ENCODE data around the gene SHE.
"Not testable (repeated sequence)": the region's sequence is repeated elsewhere in the genome, so short reads cannot be mapped to it uniquely, and the experiment has no call there.

Gene SHE

GRCh38 chr1:154514066-154514553 is 11.9 kb upstream of the SHE start:
- no peak for DNase-seq (ENCODE audit: low read depth)

GRCh38 chr1:154512760-154513159 is 10.5 kb upstream of the SHE start:
- no peak for DNase-seq (ENCODE audit: low read depth)

- DNase-seq (ENCODE audit: low read depth): no peak
These were observed 1.7 kb upstream of the SHE start for GRCh38 chr1:154503898-154504297.

DNA sequence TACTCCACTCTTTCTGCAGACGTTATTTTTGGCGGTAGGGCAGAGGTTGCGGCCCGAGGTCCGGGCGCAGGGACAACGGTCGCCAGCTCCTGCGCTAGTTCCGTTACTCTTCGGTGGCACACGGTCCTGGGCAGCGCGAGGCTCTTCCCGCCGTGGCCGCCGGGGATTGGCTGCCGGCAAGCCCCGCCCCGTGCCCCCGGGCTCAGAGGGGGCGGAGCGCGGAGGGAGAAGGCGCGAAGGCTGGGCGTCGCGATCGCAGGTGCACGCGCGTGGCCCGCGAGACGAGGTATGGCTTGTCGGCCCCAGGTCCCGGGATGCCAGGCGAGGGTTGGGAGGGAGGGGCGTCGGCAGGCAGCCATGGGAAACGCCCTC is 518 bp upstream of the SHE start:
- DNase-seq (ENCODE audit: low read depth): no peak

DNA sequence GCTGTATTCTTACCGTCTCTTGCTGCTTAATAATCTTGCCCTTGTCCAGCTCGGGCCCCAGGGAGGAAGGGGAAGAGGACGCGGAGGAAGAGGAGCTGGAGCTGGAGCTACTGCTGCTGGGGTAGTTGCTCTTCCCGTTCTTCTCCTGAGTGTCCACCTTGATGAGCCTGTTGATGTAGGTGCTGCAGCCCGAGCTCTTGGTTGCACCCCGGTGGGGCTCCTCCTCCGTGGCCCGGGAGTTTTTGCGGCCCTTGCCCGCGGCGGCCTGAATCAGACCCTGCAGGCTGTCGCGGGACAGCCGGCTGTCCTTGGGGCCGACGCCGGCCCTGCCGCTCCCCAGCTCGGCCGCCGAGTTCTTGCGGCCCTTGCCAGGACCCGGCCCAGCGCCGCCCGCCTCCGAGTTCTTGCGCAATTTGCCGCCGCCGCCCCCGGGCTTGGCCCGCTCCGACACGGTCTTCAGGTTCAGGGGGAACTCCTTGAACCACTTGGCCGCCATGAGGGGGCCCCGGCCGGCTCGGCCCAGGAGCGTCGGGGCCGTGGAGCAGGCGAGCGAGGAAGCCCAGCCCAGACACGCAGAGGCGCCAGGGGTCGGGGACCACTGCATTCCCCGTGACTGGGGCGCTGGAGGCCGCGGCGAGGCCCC is 668 bp downstream of the SHE start:
- DNase-seq (ENCODE audit: low read depth): no peak

GRCh38 chr1:154500533-154500932 is 1.7 kb downstream of the SHE start:
- no peak for DNase-seq (ENCODE audit: low read depth)

DNA sequence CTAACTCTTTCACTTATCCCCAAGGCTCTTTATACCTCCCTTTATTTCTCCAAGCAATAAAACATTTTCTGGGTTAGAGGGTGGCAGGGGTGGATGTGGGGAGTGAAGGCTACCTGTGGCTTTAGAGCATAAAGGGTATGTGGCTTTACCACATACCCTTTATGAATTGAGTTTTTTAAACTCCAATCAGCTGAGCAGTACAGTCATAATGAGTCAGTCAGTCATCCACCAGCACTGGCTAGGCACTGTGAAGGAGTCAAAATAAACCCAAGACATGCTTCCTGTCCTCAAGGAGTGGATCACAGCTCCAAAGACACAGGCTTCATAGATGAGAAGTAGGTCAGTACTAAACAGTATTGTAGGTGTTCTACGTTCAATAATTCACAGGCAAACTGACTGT is 2.8 kb downstream of the SHE start:
- DNase-seq (ENCODE audit: low read depth): no peak

- no peak for DNase-seq (ENCODE audit: low read depth)
These were observed 5.0 kb downstream of the SHE start for GRCh38 chr1:154497026-154497806.

DNA sequence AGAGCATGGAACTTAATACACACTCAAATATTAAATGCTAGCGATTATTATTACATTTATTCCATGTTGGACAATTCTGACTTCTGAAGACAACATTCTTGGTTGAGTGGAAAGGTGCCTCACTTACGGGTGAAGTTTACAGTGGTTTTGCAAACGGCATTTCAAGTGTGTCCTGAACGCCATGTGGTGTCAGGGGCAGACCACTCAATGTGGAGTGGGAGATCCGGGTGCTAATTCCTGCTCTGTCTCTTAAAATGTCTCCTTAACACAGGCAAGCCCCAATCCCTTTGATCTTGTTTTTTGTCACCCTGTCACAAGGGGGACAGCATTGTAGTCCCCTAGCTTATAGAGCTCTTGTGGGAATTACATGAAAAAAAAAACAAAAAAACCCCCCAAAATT is 5.8 kb downstream of the SHE start:
- no peak for DNase-seq (ENCODE audit: low read depth)

DNA sequence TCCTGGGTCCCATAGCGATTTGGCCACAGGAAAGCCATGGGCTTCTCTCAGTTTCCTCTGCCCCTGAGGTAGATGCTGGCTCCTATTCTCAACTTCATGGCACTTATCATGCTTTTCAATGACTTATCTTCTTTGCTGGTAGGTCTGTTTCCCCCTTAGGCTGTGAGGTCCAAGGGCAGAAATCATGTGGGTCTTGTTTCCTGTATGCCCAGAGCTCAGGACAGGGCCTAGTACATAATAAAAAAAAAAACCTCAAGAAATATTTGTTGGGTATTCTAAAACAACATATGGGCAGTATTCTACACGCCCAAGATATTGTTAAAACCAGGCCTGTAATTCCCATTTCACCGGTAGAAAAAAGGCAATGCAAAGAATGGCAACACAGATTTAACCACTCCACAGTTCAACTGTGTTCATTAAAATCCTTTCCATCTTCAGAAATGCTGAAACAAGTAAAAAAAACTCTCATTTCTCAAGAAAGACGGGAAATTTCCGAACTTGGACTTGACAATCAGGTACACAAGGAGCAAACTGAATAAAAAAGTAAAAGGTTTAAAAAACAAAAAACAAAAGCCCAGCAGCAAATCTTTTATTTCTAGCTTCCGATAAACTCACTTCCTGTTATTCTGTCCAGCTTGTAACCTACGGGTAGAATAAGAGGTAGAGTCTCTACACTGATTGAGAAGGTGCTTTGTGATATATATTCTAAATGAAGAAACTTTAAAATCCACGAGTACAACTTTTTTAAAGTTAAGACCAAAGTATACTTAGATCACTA is 6.5 kb downstream of the SHE start:
- no peak for DNase-seq (ENCODE audit: low read depth)

- DNase-seq (ENCODE audit: low read depth): no peak
These were observed 8.9 kb downstream of the SHE start for GRCh38 chr1:154493276-154493675.

GRCh38 chr1:154492115-154492514 is 10.1 kb downstream of the SHE start:
- no peak for DNase-seq (ENCODE audit: low read depth)

DNA sequence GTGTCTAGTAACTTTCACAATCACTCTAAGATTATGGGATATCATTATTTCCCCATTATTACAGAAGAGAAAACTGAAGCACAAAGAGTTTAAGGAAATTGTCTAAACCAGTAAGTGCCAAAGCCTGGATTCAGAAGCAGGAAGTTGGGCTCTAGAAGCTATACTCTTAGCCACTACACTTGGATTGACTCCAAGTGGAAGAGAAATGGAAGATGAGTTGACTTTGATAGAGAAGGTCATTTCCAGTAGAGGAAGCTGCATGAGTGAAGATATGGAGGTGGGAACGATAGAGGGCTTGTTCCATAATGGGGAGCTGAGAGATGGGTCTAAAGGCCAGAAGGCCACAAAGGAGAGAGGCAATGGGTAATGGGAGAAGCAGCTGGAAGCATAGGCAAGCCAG is 11.9 kb downstream of the SHE start:
- no peak for DNase-seq (ENCODE audit: low read depth)

GRCh38 chr1:154489695-154490274 is 12.4 kb downstream of the SHE start:
- no peak for DNase-seq (ENCODE audit: low read depth)

DNA sequence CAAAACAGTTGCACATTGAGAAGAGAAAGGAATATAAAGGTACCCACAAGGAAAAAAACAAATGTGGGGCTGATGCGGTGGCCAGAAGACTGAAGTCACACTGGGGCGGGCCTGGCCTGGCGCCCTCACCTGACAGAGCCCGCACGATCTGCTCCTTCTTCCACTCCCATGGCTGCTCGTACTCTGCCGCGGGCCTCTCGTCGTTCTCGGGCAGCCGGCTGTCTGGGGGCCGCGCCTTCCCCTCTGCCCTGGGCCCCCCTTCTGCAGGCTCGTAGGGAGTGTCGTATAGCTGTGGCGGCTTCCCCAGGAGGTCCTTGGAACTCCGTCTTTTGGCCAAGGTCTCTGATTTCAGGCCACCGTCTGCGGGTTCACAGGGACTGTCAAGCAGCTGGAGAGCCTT is 13.3 kb downstream of the SHE start:
- DNase-seq (ENCODE audit: low read depth): no peak

DNA sequence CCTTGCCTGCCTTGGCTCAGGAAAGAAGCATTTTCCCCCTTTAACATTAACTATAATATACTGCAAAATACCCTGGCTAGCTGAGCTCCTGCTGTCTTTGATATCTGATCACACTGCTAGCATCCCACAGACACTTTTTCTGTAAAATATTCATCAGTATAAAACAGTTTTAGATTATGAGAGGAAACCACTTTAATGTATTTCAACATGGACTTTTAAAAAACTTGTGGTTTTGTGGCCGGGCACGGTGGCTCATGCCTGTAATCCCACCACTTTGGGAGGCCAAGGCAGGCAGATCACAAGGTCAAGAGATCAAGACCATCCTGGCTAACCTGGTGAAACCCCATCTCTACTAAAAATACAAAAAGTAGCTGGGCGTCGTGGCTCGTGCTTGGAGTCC is 15.5 kb downstream of the SHE start:
- DNase-seq (ENCODE audit: low read depth): not testable (repeated sequence)

DNA sequence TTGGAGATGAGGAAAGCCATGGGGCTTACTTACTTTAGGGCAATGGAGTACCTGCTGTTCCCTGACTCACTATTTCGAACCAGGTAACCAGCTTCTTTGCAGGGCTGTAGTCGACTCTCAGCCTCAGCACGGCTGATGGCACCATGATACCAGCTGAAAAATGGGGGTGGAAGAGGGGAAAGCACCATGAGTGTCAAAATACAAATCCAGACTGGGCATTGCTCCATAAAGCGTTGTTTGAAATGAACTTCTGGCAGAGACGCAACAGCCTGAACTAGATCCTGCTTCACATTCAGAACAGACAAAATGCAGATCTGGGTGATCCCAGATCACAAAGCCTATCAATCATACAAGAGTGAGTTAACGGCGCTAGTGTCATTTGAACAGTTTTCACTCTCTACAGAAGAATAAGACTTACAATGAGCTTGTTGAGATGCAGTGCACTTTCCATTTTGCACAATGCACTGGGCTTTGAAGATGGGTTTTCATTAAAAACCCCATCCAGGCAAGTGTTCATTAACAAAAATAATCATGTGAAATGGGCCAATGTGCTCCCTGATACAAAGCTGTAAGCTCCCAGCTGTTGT is 16.2 kb downstream of the SHE start:
- no peak for DNase-seq (ENCODE audit: low read depth)

- DNase-seq (ENCODE audit: low read depth): no peak
These were observed 17.1 kb downstream of the SHE start for GRCh38 chr1:154485106-154485505.

DNA sequence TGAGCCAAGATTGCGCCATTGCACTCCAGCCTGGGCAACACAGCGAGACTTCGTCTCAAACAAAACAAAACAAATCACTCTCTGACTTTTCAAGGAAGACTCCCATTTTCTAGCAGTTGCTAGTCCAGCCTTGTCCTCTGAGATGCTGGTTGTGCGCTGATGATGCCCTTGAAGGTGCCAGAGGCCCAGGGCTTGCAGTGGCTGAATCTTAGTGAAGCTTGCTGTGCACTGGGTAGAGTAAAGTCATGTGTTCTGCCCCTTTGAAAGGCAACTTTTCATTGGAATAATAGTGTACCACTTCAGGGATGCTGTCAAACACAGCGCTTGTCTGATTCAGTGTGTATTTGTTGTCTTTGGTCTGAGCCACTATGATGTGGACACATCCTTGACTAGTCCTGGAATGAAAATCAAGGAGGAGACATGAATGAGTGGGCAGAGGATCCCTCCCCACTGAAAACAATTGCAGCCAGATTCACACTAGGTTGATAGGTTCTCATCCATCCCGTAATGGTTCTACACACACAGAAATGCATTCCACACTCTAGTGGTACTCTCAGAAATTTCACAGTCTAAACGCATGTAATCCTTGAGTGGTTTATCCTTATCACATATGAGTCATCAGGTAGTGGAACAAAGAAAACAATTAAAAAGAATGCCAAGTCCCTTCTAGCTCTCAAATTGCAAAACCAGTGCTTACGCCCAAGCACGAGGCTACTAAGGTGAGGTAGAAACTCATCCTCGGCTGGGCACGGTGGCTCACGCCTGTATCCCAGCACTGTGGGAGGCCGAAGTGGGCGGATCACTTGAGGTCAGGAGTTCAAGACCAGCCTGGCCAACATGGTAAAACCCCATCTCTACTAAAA is 18.0 kb downstream of the SHE start:
- peak; percentile 72 for DNase-seq (ENCODE audit: low read depth)

GRCh38 chr1:154481053-154481452 is 21.2 kb downstream of the SHE start:
- no peak for DNase-seq (ENCODE audit: low read depth)

DNA sequence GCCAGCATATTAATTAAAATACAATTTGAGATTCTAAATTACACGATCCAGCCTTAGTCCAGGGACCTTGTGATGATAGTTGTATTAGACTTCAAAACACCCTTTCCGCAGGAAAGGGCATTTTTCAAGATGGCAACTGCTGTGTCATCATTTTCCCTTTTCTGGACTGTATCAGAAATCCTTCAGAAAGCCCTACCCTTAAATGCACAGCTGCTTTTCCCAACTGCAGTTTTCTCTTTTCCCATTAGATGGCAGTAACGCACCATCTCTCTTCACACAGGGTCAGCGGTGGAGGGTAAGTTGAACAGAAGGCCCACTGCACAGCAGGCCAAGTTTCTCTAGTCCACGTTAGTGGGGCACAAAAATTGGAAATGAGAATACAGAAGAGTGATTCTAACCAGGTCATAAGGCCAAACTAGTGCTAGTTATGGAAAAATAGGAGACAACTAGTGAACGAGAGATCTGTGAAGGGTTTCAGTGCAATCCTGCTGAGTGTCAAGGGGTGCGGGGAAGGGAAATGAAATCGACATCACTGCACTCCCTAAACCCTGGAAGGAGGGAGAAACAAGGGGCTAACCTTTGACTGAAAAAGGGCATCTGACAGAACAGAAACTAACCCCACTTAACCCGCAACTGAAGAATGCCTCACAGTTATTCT is 22.3 kb downstream of the SHE start:
- DNase-seq (ENCODE audit: low read depth): peak; percentile 63
